ENCODE measurements around the gene ERG.

- TF ChIP-seq POLR2AphosphoS5 (IDR thresholded peaks at IDR 0.05; ENCODE audit: low read depth, low read length) (no peak), TAF1 (IDR thresholded peaks at IDR 0.05; ENCODE audit: borderline replicate concordance, insufficient read depth, low read length) (no peak), REST (IDR thresholded peaks at IDR 0.05; ENCODE audit: insufficient read depth in 1 of 2, low read depth in 2 of 2, low read length in 2 of 2) (no peak), SIN3A (IDR thresholded peaks at IDR 0.05; ENCODE audit: borderline replicate concordance, insufficient read depth, low read length) (no peak)
These were observed 163.4 kb downstream of the ERG start for GRCh38 chr21:38334866-38335265.
